Measurements from ENCODE around the gene RETN. TPM values are rescaled to one million over a fixed set of nuclear protein-coding genes. Genes with fewer than 3 reads are reported as not detected.
A peak's percentile ranks its signal among the peaks of the same experiment; 100 is the strongest.

The RETN gene, protein sequence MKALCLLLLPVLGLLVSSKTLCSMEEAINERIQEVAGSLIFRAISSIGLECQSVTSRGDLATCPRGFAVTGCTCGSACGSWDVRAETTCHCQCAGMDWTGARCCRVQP
- not detected for total RNA-seq

DNA sequence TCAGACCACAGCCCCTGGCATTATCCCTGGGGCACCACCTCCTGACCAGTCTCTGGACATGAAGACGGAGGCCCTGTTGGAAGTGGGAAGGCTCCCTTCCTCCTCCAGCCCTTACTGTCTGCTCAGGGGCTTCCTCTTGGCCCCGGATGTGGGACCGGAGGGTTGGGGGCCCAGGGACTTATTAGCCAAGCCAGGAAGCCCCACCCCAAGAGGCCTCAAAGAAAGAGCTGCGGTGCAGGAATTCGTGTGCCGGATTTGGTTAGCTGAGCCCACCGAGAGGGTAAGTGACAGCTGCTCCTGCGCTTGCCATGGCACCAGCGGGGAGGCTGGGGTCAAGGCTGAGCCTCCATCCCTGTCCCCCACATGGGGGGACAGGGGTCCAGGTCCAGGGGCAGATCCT lies at the start of gene RETN:
TSS of gene RETN (plus strand) at position 208 of the 400 bp plus-strand sequence. CDS start 278 bp downstream, outside the sequence.
- no peaks in the 10 kb centered on the region for H3K9me3 Mint-ChIP-seq
- H3K36me3 Mint-ChIP-seq = no peaks in the 10 kb centered on the region
- DNase-seq (ENCODE audit: low spot score in 2 of 2) = no peak
- no peak for ATAC-seq
- no peak within 1 kb of the TSS for H3K27ac Mint-ChIP-seq

DNA sequence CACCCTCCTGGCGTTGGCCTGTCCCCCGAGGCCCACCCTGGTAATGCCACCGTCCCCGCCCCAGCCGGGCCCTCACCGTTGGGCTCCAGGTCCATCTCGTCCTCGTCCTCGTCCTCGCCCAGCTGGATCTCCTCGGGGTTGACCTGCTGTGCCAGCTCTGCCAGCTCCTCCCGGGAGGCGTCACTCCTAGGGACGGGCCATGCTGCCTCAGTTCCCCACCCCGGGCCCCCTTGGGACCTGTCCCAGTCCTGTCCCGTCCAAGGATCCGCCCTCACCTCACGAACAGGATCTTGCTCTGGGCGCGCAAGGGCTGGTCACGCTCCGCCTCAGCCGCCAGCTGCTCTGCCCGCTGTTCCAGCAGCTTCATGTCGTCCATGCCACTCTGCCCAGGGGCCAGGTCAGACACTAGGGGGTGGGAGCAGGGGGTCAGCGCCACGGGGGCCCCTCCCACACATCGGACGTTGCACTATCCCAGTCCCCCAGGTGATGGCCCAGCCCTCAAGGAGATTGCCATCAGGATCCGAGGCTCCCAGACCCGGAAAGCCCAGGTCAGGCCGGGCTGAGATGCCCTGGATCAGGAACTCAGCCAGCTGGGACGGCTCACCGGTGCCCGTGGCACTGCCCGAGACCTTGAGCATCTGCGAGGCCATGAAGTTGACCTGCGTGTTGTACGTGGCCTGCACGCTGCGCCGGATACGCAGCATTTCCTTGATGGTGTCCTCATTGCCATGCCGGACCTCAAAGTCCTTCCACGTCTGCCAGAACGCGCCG lies 49.0 kb upstream of the RETN start:
- Mint-ChIP-seq H3K27ac (no peak overlapping the region), H3K9me3 (no peaks in the 10 kb centered on the region), H3K36me3 (peaks cover 0 to 9% of the 10 kb centered on the region in 2 donors)
- DNase-seq (ENCODE audit: low spot score in 2 of 2) (no peak), ATAC-seq (no peak)

DNA sequence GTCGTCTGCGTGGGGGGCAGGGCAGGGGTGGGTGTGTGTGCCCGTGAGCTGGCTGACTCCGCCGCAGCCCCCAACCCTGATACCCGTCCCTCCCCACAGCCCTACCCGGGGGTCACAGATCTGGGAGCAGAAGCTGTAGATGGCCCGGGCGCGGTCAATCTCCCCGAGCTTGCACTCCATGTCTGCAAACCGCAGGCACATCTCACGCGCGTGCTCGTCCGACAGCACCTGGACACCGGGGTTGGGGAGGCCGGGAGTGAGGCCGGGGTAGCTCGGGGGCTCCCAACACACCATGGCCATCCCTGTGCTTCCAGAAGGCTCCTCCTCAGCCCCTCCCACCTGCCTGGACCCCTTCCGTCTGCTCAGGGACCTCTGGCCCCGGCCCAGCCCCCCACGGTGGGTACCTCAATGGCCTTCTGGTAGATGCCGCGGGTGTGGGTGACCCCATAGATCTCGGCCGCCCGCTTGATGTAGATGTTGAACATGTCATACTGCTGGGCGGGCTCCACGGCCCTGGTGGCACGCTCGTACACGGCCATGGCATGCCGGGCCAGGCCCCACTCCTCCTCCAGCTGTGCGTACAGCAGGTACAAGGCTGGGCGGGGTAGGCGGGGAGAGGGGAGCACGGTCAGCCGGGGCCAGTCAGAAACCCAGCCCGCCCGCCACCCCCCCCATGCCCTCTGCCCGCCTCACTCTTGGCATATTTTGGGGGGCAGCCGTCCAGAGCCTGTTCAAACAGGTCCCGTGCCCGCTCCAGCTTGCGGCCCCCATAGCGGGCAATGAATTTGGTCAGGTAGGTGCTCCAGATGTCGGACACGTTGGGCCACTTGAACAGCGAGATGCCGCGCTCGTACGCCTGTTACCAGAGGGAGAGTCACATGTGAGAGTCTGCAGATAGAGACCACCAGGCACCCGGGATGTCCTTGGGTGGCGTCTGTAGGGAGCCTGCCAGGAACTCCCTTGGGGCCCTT lies 48.1 kb upstream of the RETN start:
- Mint-ChIP-seq H3K27ac (no peak overlapping the region), H3K9me3 (no peaks in the 10 kb centered on the region), H3K36me3 (peaks cover 0 to 9% of the 10 kb centered on the region in 2 donors)
- DNase-seq (ENCODE audit: low spot score in 2 of 2) (no peak), ATAC-seq (no peak)

DNA sequence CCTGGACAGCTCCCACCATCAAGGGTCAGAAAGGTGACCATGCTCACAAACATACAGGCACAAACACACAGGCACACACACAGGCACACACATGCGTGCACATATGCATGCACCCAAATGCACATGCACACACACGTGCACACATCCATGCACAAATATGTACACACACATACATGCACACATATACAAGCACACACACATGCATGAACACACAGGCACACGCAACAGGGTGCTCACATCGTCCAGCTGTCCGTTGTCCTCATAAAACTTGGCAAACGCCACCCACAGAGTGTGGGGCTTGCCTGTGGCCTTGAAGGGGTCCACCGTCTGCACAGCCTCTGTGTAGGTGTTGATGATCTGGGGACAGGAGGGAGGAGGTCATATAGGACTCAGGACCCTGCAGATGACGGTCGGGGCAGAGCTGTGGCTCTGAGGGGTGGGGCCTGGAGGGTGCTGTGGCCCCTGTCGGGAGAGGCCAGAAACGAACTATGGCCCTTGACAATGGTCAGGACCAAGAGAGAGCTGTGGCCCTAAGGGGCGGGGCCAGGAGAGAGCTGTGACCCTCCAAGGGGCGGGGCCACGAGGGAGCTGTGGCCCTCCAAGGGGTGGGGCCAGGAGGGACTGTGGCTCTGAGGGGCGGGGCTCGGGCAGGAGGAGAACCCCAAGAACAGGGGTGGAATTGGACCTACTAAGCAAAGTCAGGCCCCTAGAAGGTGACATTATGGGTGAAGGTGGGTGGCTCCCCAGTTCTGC lies 45.7 kb upstream of the RETN start:
- DNase-seq (ENCODE audit: low spot score in 2 of 2) = no peak
- ATAC-seq = no peak
- Mint-ChIP-seq H3K27ac (no peak overlapping the region), H3K36me3 (peaks cover 0 to 9% of the 10 kb centered on the region in 2 donors), H3K9me3 (no peaks in the 10 kb centered on the region)

DNA sequence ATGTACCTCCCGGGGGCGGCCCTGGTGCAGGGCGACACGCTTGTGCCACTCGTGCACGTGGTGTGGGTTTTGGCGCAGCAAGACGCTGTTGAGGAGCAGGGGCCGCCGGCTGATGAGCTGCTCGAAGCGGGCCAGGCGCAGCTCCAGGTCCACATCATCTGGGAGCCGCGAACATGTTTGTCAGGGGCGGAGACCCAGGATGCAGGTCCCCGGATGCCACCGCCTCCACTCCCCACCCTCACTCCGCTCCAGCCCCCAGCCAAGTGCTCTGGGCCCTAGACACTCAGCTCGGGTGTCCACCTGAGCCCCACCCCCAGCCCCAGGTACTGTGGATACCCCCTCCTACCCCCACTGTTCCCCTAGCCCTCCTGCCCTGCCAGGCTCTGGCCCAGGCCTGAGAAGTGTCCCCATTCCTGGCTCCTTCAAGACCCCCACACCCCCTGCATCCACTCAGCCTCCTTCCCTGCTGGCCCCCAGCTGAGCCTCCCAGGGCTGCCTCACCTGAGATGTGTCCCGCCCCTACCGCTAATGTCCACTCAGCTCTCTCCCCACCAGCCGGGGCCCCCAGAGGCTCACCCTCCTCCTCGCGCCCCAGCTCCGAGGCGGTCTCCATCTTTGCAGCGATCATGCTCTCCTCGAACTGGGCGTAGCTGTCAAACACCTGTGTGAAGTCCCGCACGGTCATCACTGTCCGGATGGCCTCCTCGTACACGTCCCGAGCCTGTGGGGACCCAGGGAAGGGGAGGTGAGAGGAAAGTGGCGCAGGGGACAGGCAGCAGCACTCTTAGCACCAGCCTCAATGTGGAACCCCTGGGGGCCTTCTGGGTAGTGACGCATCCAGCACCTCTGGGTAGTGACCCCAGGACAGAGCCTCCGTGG lies 44.9 kb upstream of the RETN start:
- no peaks in the 10 kb centered on the region for H3K9me3 Mint-ChIP-seq
- H3K27ac Mint-ChIP-seq = no peak overlapping the region
- DNase-seq (ENCODE audit: low spot score in 2 of 2) (no peak), ATAC-seq (no peak)
- H3K36me3 Mint-ChIP-seq = peaks cover 5 to 8% of the 10 kb centered on the region in 2 donors

DNA sequence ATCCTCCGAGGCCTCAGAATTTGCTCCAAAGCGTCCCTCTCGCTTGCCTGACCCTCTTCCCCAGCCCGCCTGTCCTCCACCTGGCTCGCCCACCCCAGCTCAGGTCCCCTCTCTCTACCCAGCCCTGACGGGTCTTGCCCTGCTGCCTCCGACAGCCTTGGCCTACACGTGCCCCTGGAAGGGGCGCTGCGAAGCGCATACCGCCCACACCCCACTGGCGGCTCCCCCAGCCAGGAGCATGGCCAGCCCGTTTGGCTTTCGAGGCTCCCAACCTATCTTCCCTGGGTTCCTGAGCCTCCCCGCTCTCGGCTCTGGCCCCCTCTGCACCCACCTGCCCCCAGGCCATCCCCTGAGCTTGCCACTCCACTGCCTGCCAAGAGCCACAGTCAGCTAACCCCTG lies 44.0 kb upstream of the RETN start:
- Mint-ChIP-seq H3K9me3 (no peaks in the 10 kb centered on the region), H3K36me3 (peaks cover 14 to 16% of the 10 kb centered on the region in 2 donors)
- no peak for ATAC-seq

DNA sequence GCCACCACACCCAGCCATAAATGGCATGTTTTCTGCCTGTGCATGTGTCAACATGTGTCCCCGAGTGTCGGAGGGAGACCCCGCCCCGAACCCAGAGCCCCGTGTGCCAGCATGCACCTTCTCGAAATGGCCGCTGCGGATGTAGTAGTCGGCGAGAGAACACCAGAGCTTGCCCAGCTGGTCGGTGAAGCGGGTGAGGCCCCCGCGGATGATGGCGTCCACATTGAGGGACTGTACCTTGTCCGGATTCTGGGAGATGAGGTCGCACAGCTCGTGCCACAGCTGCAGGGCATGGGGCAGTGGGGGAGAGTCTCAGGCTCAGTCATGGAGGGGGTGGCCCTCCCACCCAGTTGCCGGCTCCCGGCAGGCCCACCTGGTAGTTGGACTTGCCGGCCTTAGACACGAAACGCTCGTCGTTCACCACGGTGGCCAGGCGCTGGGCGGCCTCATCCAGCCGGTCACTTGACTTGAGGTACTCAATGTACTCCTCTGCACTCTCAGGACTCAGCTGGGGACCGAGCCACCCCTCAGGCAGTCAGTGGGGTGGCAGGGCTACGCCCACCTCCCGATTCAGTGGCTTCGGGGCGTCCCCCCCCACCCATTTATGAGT lies 43.0 kb upstream of the RETN start:
- no peak for DNase-seq (ENCODE audit: low spot score in 2 of 2)
- no peak for ATAC-seq
- Mint-ChIP-seq H3K36me3 (peaks cover 19 to 26% of the 10 kb centered on the region in 2 donors), H3K27ac (no peak overlapping the region), H3K9me3 (no peaks in the 10 kb centered on the region)

More for the DNA sequence above, 44.0 kb upstream of the RETN start:
- H3K27ac Mint-ChIP-seq = peak overlapping the region in 1 of 2 donors; percentile 72
- DNase-seq (ENCODE audit: low spot score in 2 of 2) = no peak

DNA sequence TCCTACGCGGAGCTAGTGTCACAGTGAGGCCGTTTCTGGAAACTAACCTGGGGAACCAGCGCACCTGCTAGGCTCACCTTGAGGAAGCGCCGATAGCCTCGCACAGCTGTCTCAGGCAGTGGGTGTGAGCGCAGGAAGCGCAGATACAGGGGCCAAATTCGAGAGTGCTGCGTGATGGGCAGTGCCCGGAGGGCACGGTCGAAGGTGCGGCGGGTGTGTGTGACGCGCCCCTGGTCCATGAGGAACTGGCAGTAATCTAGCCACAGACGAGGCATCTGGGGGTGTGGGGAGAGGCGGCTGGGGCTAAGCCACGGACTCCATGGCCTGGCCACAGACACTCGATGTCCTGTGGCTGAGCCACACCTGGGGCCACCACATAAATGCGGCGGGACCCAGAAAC lies 41.7 kb upstream of the RETN start:
- DNase-seq (ENCODE audit: low spot score in 2 of 2) (no peak), ATAC-seq (no peak)
- H3K36me3 Mint-ChIP-seq = peaks cover 19 to 26% of the 10 kb centered on the region in 2 donors
- H3K27ac Mint-ChIP-seq = no peak overlapping the region
- H3K9me3 Mint-ChIP-seq = no peaks in the 10 kb centered on the region

DNA sequence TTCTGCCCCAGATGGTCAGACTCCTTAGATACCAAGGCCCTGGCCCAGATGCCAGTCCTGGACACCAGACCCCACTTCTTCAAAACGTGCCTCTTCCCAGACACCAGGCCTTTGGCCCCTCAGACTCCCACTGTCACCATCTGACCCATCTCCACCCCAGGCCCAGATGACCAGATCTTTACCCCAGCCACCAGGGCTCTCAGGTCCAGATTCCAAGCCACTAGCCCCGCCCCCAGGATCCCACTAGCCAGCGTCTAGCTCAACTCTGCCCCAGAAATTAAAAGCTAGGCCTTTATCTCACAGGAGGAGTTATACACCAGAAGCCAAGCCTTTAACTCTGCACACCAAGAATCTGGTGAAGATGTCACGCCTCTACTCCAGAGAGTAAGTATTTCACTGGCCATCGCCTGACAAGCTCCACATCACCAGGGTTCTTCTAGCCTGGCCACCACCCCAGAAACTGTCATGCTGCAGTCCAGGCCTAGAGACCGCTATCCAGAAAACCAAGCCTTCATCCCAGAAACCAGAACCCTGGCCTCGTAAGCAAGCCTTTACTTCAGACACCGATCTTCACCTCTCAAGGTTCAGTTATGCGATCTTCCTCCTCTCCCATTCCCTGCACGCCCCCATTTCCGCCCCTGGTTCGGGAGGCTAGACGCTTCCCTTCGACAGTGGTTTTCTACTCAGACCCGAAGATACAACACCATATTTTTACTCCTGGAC lies 40.1 kb upstream of the RETN start:
- peak overlapping the region; percentile 98 to 99 for H3K27ac Mint-ChIP-seq
- ATAC-seq (no peak), DNase-seq (ENCODE audit: low spot score in 2 of 2) (no peak)
- H3K36me3 Mint-ChIP-seq = peaks cover 19 to 26% of the 10 kb centered on the region in 2 donors
- H3K9me3 Mint-ChIP-seq = no peaks in the 10 kb centered on the region

DNA sequence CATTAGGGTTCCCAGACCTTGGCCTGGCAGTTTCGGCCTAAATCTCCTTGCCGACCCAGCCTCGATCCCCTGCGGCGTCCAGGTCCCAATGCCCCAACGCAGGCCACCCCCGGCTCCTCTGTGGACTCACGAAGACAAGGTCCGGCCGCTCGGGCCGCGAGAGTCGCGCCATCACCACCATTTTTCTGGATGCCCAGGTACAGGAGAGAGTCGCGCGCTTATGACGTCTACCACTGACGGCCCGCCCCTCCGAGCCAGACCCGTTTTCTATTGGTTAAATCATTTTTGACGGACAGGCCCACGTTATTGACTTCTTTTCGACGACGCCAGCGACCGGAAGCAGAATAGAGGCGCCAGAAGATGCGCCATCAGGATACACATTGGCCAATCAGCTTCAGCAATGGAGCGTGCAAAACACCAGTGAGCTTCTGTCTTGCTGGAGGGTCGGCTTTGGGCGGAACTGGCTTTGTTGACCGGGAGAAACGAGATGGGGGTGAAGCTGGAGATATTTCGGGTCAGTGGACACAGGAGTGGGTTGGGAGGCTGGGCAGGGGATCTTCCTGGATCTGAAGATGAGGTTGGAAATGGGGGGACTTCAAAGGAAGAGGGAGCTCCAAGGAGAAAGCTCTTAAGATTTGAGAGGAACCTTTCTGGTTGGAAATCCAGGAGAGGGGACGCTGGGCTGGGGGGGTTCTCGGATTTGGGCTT lies 39.3 kb upstream of the RETN start, which contains the start of the genes PET100 and XAB2:
TSS of gene PET100 (plus strand) at position 447 of the 708 bp plus-strand sequence. CDS start at position 488, 41 bp downstream.
TSS of gene XAB2 (minus strand) at position 199 of the 708 bp plus-strand sequence. CDS start at position 181, 18 bp downstream.
- H3K36me3 Mint-ChIP-seq = peaks cover 19 to 26% of the 10 kb centered on the region in 2 donors
- DNase-seq (ENCODE audit: low spot score in 2 of 2) (peak; percentile 92 to 98), ATAC-seq (peak; percentile 99 to 100)
- H3K9me3 Mint-ChIP-seq = no peaks in the 10 kb centered on the region
- H3K27ac Mint-ChIP-seq = peak within 1 kb of the TSS; percentile 98 to 99

DNA sequence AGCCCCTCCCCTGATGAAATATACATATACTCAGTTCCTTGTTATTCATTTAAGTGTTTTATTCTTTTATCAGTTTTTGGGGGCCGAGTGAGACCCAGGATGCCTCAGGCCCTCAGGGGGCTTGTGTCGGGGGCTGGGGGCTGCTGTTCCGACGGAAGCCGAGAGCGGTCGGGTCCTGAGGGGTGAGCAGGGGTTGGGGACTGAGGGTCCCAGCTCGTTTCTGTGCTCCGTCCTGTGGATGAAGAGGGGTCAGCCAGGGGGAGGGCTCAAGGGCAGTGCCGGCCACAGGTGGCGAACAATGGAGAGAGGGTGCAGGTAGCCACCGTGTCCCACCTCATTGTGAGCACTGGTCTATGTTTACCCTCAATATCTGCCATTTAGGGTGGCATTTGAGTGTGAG lies 37.3 kb upstream of the RETN start:
- Mint-ChIP-seq H3K27ac (no peak overlapping the region), H3K36me3 (peaks cover 19 to 26% of the 10 kb centered on the region in 2 donors), H3K9me3 (no peaks in the 10 kb centered on the region)
- DNase-seq (ENCODE audit: low spot score in 2 of 2) (no peak), ATAC-seq (no peak)

DNA sequence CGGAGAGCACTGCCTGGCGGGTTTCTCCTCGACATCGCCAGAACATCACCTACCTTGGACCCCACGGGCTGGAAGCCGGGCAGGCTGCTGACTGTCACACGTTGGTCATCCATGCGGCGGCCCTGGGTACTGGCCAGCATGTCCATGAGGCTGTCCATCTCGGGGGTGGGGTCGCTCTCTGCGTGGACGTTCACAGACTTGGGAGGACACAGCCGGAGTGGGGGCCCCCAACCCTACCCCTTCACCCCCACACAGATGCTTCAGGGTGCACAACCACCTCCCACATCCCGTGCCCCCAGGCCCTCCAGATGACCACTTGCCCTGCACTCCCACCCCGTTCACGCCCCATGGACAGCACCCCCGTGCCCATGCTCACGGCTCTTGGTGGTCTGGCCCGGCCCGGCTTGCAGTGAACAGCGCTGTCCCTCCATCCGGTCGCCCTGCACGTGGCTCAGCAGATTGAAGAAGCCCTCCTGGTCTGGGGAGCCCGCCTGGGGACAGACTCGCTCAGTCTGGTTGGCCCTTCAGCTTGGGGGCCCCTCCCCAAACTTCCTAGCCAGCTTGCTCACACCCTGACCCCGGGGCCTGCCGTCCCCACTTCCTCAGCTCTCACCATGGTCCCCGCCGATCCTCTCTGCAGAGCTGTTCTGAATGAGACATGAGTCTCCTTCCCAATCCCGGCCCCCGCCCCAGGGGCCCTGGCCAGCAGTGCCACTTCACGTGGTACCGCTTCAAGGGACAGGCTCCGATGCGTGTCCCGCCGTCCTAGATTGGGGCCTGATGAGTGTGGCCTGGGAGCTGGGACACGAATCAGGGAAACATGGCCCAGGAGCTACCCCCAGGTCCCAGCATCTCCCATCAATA lies 36.3 kb upstream of the RETN start:
- ATAC-seq (no peak), DNase-seq (ENCODE audit: low spot score in 2 of 2) (no peak)
- Mint-ChIP-seq H3K36me3 (peaks cover 19 to 26% of the 10 kb centered on the region in 2 donors), H3K9me3 (no peaks in the 10 kb centered on the region), H3K27ac (no peak overlapping the region)

DNA sequence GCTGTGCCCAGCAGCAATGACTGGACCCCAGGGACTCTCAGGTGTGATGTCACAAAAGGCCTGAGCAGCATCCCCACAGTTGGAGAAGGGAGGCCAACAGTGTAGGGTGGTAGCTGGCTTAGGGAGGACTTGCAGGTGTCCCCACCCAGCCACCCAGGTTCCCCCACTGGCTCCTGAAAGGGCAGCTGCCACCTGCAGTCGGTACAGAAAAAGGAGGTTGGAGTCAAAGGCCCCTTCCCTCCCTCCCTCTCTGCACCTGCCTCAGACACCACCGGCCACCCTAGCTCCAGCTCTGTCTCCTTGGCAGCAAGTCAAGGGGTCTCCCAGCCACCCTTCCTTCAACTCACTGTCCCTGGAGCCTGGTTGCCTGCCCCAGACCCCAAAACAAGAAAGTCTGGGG lies 35.2 kb upstream of the RETN start, which contains the start of gene PCP2:
TSS of gene PCP2 (minus strand) at position 22 of the 400 bp plus-strand sequence. CDS start 262 bp downstream, outside the sequence.
- ATAC-seq (no peak), DNase-seq (ENCODE audit: low spot score in 2 of 2) (no peak)
- H3K9me3 Mint-ChIP-seq = no peaks in the 10 kb centered on the region
- H3K36me3 Mint-ChIP-seq = peaks cover 16 to 21% of the 10 kb centered on the region in 2 donors
- H3K27ac Mint-ChIP-seq = peak within 1 kb of the TSS in 1 of 2 donors; percentile 68
